Measurements from ENCODE around the gene TRAPPC1. TPM values are rescaled to one million over a fixed set of nuclear protein-coding genes. Genes with fewer than 3 reads are reported as not detected.

TRAPPC1 gene
- total and polyA plus RNA-seq, 3 donors from 2014 or later: 76.1 to 115 (median 96.1) TPM

GRCh38 chr17:7972131-7972785 is 40.5 kb upstream of the TRAPPC1 start:
- WGBS, 2 donors: 91 to 98% methylated on average over 8 of the region's 8 CpGs
- no peak for DNase-seq
- no peak for TF ChIP-seq POLR2A (IDR thresholded peaks at IDR 0.05)
- TF ChIP-seq CTCF (IDR thresholded peaks at IDR 0.05): peak in 1 of 3 experiments; percentile 37
- Histone ChIP-seq H3K27me3 (no peaks in the 10 kb centered on the region), H3K36me3 (ENCODE audit: low read depth, missing control alignments) (no peaks in the 10 kb centered on the region), H3K9me3 (no peaks in the 10 kb centered on the region), H3K4me3 (no peak overlapping the region), H3K4me1 (no peaks in the 10 kb centered on the region), H3K27ac (no peak overlapping the region)
- intact Hi-C loops (cut with DNase I; ENCODE audit: low total_unique reads): no loop called here

- H3K27me3 ChIP-seq: no peaks in the 10 kb centered on the region
- intact Hi-C loops (cut with DNase I; ENCODE audit: low total_unique reads): no loop called here
- no peaks in the 10 kb centered on the region for H3K9me3 ChIP-seq
- 87 to 90% methylated on average over 4 of the region's 4 CpGs for WGBS, 2 donors
- no peak overlapping the region for H3K4me3 ChIP-seq
- no peaks in the 10 kb centered on the region for H3K4me1 ChIP-seq
- no peak for TF ChIP-seq CTCF (IDR thresholded peaks at IDR 0.05)
- TF ChIP-seq POLR2A (IDR thresholded peaks at IDR 0.05): no peak
- DNase-seq: no peak
- no peaks in the 10 kb centered on the region for H3K36me3 ChIP-seq (ENCODE audit: low read depth, missing control alignments)
- no peak overlapping the region for H3K27ac ChIP-seq
Measured at GRCh38 chr17:7971651-7972050, 39.9 kb upstream of the TRAPPC1 start.

- Histone ChIP-seq H3K27ac (no peak overlapping the region), H3K36me3 (ENCODE audit: low read depth, missing control alignments) (no peaks in the 10 kb centered on the region), H3K4me1 (no peaks in the 10 kb centered on the region), H3K4me3 (no peak overlapping the region), H3K9me3 (no peaks in the 10 kb centered on the region), H3K27me3 (no peaks in the 10 kb centered on the region)
- 85 to 97% methylated on average over 6 of the region's 6 CpGs for WGBS, 2 donors
- intact Hi-C loops (cut with DNase I; ENCODE audit: low total_unique reads): no loop called here
- DNase-seq: no peak
- TF ChIP-seq CTCF (IDR thresholded peaks at IDR 0.05): no peak
- no peak for TF ChIP-seq POLR2A (IDR thresholded peaks at IDR 0.05)
Measured at GRCh38 chr17:7969433-7969832, 37.7 kb upstream of the TRAPPC1 start.

GRCh38 chr17:7967751-7968150 is 36.0 kb upstream of the TRAPPC1 start:
- Histone ChIP-seq H3K4me3 (no peak overlapping the region), H3K9me3 (no peaks in the 10 kb centered on the region), H3K36me3 (ENCODE audit: low read depth, missing control alignments) (no peaks in the 10 kb centered on the region), H3K27ac (no peak overlapping the region), H3K4me1 (no peaks in the 10 kb centered on the region), H3K27me3 (no peaks in the 10 kb centered on the region)
- WGBS, 2 donors: 60 to 83% methylated on average over 2 of the region's 2 CpGs
- no peak for DNase-seq
- no peak for TF ChIP-seq POLR2A (IDR thresholded peaks at IDR 0.05)
- TF ChIP-seq CTCF (IDR thresholded peaks at IDR 0.05): no peak
- intact Hi-C loops (cut with DNase I; ENCODE audit: low total_unique reads): no loop called here

GRCh38 chr17:7961421-7961820 is 29.7 kb upstream of the TRAPPC1 start:
- H3K4me1 ChIP-seq: no peaks in the 10 kb centered on the region
- 30 to 45% methylated on average over 2 of the region's 2 CpGs for whole genome bisulfite sequencing, 2 donors
- intact Hi-C loops (cut with DNase I; ENCODE audit: low total_unique reads): no loop called here
- TF ChIP-seq CTCF (IDR thresholded peaks at IDR 0.05) (no peak), POLR2A (IDR thresholded peaks at IDR 0.05) (no peak)
- no peak overlapping the region for H3K27ac ChIP-seq
- H3K9me3 ChIP-seq: no peaks in the 10 kb centered on the region
- H3K4me3 ChIP-seq: no peak overlapping the region
- no peak for DNase-seq
- no peaks in the 10 kb centered on the region for H3K36me3 ChIP-seq (ENCODE audit: low read depth, missing control alignments)
- no peaks in the 10 kb centered on the region for H3K27me3 ChIP-seq
